ENCODE measurements around the gene FAM83C. TPM values are rescaled to one million over a fixed set of nuclear protein-coding genes. Genes with fewer than 3 reads are reported as not detected.

FAM83C gene
- total and polyA plus RNA-seq, 10 of the 15 experiments (the other 5 are each of a cell fraction or from before 2014, with no cell fraction given) = not detected

- Histone ChIP-seq H3K36me3 (ENCODE audit: control insufficient read depth in 2 of 2, insufficient read depth in 2 of 2, low read length in 1 of 2) (no peaks in the 10 kb centered on the region), H3K4me1 (ENCODE audit: control insufficient read depth, insufficient read depth, low read length) (peaks cover 20% of the 10 kb centered on the region), H4K20me1 (ENCODE audit: control insufficient read depth, insufficient read depth) (no peaks in the 10 kb centered on the region), H3K27ac (ENCODE audit: control insufficient read depth, insufficient read depth) (peak overlapping the region; percentile 49), H3K9me3 (replicated peaks; ENCODE audit: control insufficient read depth, insufficient read depth, low read length) (no peaks in the 10 kb centered on the region), H3K79me2 (ENCODE audit: control insufficient read depth, insufficient read depth, low read length) (no peaks in the 10 kb centered on the region), H2AFZ (ENCODE audit: control insufficient read depth, low read depth, low read length) (peak overlapping the region; percentile 27; the same call in 1 of the 2 replicates), H3K4me3 (no peak overlapping the region), H3K4me2 (ENCODE audit: control insufficient read depth, insufficient read depth) (peak overlapping the region; percentile 31; the same call in 1 of the 2 replicates), H3K27me3 (replicated peaks in 1 of 2; ENCODE audit: control insufficient read depth in 2 of 2, insufficient read depth in 2 of 2, low read length in 1 of 2) (no peaks in the 10 kb centered on the region), H3K9ac (ENCODE audit: control insufficient read depth, insufficient read depth, low read length) (no peak overlapping the region)
- CTCF ChIA-PET = interaction anchor here (1.0 kb wide), 1 partner anchor 32 kb away, joined by 3 read pairs; no protein-coding TSS in a partner anchor
- DNase-seq (ENCODE audit: low read depth, low spot score) (no peak), FAIRE-seq (no peak), ATAC-seq (no peak)
- SMC1A ChIA-PET (ENCODE audit: uncharacterized antibody, unreplicated experiment) = interaction anchor here (0.6 to 1.2 kb wide), 2 partner anchors 12 to 13 kb away, joined by 3 read pairs; no protein-coding TSS in a partner anchor
- intact Hi-C loops (cut with micrococcal nuclease; ENCODE audit: unreplicated experiment) (no loop called here), in situ Hi-C loops (cut with MboI) (loop anchor here (25.0 kb wide), 1 partner anchor 414 kb away; the partner anchor contains the start of gene NCOA6)
- RAD21 ChIA-PET (ENCODE audit: unreplicated experiment) = interaction anchor here (1.4 kb wide), 1 partner anchor 107 kb away, joined by 4 read pairs; no protein-coding TSS in a partner anchor
- TF ChIP-seq SPI1 (IDR thresholded peaks at IDR 0.05; ENCODE audit: borderline replicate concordance, insufficient read depth, low read depth, low read length) = no peak
- no peak for TF ChIP-seq BRCA1 (IDR thresholded peaks at IDR 0.05; ENCODE audit: low read depth, low read length)
- no peak for TF ChIP-seq CHD1 (IDR thresholded peaks at IDR 0.05; ENCODE audit: low read depth, low read length)
- no peak for TF ChIP-seq TCF3 (IDR thresholded peaks at IDR 0.05; ENCODE audit: borderline replicate concordance, insufficient read depth, low read depth, low read length)
- TF ChIP-seq MEF2A (IDR thresholded peaks at IDR 0.05; ENCODE audit: insufficient read depth, low read depth, low read length) = no peak
- TF ChIP-seq EZH2 (IDR thresholded peaks at IDR 0.05; ENCODE audit: borderline replicate concordance, control insufficient read depth, low read depth, low read length) = no peak
- TF ChIP-seq YY1 (IDR thresholded peaks at IDR 0.05; ENCODE audit: low read depth, low read length) = no peak
- no peak for TF ChIP-seq POLR2AphosphoS5 (IDR thresholded peaks at IDR 0.05; ENCODE audit: low read length)
- no peak for TF ChIP-seq HDAC2 (IDR thresholded peaks at IDR 0.05)
- no peak for TF ChIP-seq FOXK2 (IDR thresholded peaks at IDR 0.05)
- no peak for TF ChIP-seq ZNF207 (IDR thresholded peaks at IDR 0.05; ENCODE audit: borderline replicate concordance)
- TF ChIP-seq ESRRA (IDR thresholded peaks at IDR 0.05; ENCODE audit: low read length) = no peak
- TF ChIP-seq TAF1 (IDR thresholded peaks at IDR 0.05; ENCODE audit: borderline replicate concordance, low read depth, low read length) = no peak
- no peak for TF ChIP-seq HDAC6 (IDR thresholded peaks at IDR 0.05; ENCODE audit: unreplicated experiment)
- TF ChIP-seq, protein P1, sequence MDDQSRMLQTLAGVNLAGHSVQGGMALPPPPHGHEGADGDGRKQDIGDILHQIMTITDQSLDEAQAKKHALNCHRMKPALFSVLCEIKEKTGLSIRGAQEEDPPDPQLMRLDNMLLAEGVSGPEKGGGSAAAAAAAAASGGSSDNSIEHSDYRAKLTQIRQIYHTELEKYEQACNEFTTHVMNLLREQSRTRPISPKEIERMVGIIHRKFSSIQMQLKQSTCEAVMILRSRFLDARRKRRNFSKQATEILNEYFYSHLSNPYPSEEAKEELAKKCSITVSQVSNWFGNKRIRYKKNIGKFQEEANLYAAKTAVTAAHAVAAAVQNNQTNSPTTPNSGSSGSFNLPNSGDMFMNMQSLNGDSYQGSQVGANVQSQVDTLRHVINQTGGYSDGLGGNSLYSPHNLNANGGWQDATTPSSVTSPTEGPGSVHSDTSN (IDR thresholded peaks at IDR 0.05; ENCODE audit: insufficient replicate concordance, low read depth, low read length) = no peak
- no peak for TF ChIP-seq NFIC (IDR thresholded peaks at IDR 0.05; ENCODE audit: low read depth, low read length)
- no peak for TF ChIP-seq KAT2A (conservative IDR thresholded peaks at IDR 0.05; ENCODE audit: control insufficient read depth, low read depth, low read length)
- TF ChIP-seq CBX5 (IDR thresholded peaks at IDR 0.05; ENCODE audit: low read depth) = no peak
- 62% methylated on average over 2 of the region's 2 CpGs for WGBS (ENCODE audit: insufficient coverage, insufficient replicate concordance, low lambda C conversion rate, missing lambda C conversion rate)
- POLR2A ChIA-PET = no interaction called here
- no TSS peak for BruUV-seq (replicated peaks)
Observed at GRCh38 chr20:35251613-35251940, 40.6 kb downstream of the FAM83C start.
